Measurements from ENCODE around the gene PPP2R2C. TPM values are rescaled to one million over a fixed set of nuclear protein-coding genes. Genes with fewer than 3 reads are reported as not detected.

Gene PPP2R2C
- total and polyA plus RNA-seq, 2 experiments from 2014 or later = not detected

DNA sequence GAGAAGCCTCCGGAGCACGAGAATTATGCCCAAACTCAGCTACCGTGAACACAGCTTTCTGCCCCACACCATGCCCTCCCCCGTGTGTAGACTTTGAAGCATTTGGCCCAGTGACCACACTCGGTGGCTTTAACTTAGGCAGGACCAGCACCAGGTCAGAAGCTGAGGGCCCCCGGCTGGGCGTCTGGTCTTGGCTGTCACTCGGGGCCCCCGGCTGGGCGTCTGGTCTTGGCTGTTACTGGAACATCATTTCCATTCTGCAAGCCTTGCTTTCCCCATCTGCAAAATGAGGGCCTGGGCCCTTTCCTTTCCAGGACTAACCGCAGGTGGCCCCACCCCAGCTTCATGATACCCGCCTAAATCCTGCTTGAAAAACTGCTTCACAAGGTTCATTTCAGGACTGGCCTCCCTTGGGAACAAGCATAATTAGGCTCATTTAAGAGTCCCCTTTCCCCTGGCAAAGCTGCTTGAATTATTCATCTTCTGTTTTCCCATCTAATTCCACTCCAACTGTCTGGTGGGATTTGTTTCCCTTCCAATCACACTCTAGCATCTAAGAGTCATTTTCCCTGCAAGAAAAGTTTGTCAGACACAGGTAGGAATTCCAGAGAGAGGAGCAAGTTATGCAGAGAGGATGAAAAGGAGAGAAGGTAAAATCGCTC, 120.3 kb downstream of the PPP2R2C start:
- Histone ChIP-seq H3K27me3 (replicated peaks; ENCODE audit: insufficient read depth) (peaks cover 13% of the 10 kb centered on the region; the same call in 1 of the 2 replicates), H3K4me1 (ENCODE audit: insufficient read depth) (no peaks in the 10 kb centered on the region), H3K9ac (no peak overlapping the region), H3K79me2 (ENCODE audit: insufficient read depth) (no peaks in the 10 kb centered on the region), H3K9me3 (ENCODE audit: low read depth) (no peaks in the 10 kb centered on the region), H3K9me2 (ENCODE audit: insufficient read depth) (no peaks in the 10 kb centered on the region), H3F3A (ENCODE audit: insufficient read depth) (no peaks in the 10 kb centered on the region), H3K4me2 (ENCODE audit: unreplicated experiment) (no peak overlapping the region), H3K4me3 (no peak overlapping the region), H3K36me3 (ENCODE audit: low read depth) (no peaks in the 10 kb centered on the region), H2AFZ (no peak overlapping the region), H4K20me1 (ENCODE audit: insufficient read depth) (no peaks in the 10 kb centered on the region), H3K27ac (no peak overlapping the region)
- 51 to 54% methylated on average over 13 of the region's 13 CpGs for WGBS, 2 experiments (ENCODE audit: low coverage in 1 of 2, low lambda C conversion rate in 2 of 2, missing lambda C conversion rate in 2 of 2)
- TF ChIP-seq EZH2phosphoT487 (IDR thresholded peaks at IDR 0.05; ENCODE audit: insufficient read depth, low read depth) = no peak
- no peak for TF ChIP-seq EZH2 (IDR thresholded peaks at IDR 0.05; ENCODE audit: insufficient read depth, poor library complexity, severe bottlenecking)
- DNase-seq = no peak
- in situ Hi-C loops (cut with MboI) = no loop called here

DNA sequence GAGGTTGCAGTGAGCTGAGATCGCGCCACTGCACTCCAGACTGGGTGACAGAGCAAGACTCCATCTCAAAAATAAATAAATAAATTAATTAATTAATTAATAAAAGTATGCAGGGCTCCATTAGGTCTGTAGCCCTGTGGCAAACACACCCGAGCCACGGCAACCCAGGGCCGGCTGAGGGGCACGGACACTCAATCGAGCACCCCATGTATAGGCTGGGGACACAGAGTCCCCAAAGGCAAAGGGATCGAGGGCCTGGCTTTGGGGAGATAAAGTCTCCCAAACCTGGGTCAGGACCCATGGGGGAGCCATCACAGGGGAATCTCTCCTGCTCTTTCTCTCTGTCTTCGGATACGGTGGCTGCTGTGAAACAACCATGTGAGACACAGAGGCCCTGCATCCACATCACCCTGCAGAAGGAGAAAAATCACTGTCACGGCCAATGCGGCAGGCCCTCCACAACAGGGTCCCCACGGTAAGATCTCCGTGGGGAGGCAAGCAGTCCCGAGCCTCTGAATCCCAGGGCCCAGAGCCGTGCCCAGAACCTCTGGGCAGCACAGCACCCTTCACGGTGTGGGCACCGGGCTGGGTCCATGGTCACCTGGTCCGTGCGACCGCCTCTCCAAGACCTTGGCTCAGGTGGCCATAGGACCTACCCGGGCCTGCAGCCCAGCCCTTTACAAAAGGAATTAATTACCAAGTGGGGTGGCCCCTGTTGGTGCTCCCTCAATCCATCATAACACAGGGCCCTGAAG, 121.0 kb downstream of the PPP2R2C start:
- Histone ChIP-seq H3K4me3 (no peak overlapping the region), H3K9me3 (ENCODE audit: low read depth) (no peaks in the 10 kb centered on the region), H3K36me3 (ENCODE audit: low read depth) (no peaks in the 10 kb centered on the region), H3F3A (ENCODE audit: insufficient read depth) (no peaks in the 10 kb centered on the region), H3K4me2 (ENCODE audit: unreplicated experiment) (no peak overlapping the region), H4K20me1 (ENCODE audit: insufficient read depth) (no peaks in the 10 kb centered on the region), H2AFZ (no peak overlapping the region), H3K9ac (no peak overlapping the region), H3K27ac (no peak overlapping the region), H3K9me2 (ENCODE audit: insufficient read depth) (no peaks in the 10 kb centered on the region), H3K79me2 (ENCODE audit: insufficient read depth) (no peaks in the 10 kb centered on the region), H3K4me1 (ENCODE audit: insufficient read depth) (no peaks in the 10 kb centered on the region), H3K27me3 (replicated peaks; ENCODE audit: insufficient read depth) (peaks cover 13% of the 10 kb centered on the region; the same call in 1 of the 2 replicates)
- 68 to 70% methylated on average over 22 of the region's 22 CpGs for WGBS, 2 experiments (ENCODE audit: low coverage in 1 of 2, low lambda C conversion rate in 2 of 2, missing lambda C conversion rate in 2 of 2)
- in situ Hi-C loops (cut with MboI) = no loop called here
- TF ChIP-seq EZH2phosphoT487 (IDR thresholded peaks at IDR 0.05; ENCODE audit: insufficient read depth, low read depth) = no peak
- DNase-seq = no peak

DNA sequence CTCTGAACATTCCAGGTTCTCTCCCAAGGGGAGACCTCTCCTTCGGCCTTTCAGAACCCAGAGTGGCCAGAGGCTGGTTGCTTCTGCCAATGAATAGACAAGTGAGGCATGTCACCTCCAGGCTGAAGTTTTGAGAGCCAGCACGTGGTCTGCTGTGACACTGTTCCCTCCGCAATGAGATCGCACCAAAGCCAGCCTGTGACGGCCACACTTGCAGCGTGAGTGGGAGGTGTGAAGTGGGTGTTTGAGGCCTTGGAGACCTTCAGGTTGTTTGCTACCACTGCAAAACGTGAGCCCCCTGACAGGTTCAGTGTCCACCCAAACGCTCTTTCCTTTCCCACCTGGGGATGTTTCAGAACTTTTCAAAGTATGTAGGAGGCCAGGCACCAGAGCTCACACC, 121.8 kb downstream of the PPP2R2C start:
- Histone ChIP-seq H2AFZ (no peak overlapping the region), H4K20me1 (ENCODE audit: insufficient read depth) (no peaks in the 10 kb centered on the region), H3K9ac (no peak overlapping the region), H3K27ac (no peak overlapping the region), H3K79me2 (ENCODE audit: insufficient read depth) (no peaks in the 10 kb centered on the region), H3K27me3 (replicated peaks; ENCODE audit: insufficient read depth) (peaks cover 13% of the 10 kb centered on the region; the same call in 1 of the 2 replicates), H3K4me1 (ENCODE audit: insufficient read depth) (no peaks in the 10 kb centered on the region), H3K9me3 (ENCODE audit: low read depth) (no peaks in the 10 kb centered on the region), H3K4me3 (no peak overlapping the region), H3K4me2 (ENCODE audit: unreplicated experiment) (no peak overlapping the region), H3K36me3 (ENCODE audit: low read depth) (no peaks in the 10 kb centered on the region), H3F3A (ENCODE audit: insufficient read depth) (no peaks in the 10 kb centered on the region), H3K9me2 (ENCODE audit: insufficient read depth) (no peaks in the 10 kb centered on the region)
- 47 to 48% methylated on average over 8 of the region's 8 CpGs for WGBS, 2 experiments (ENCODE audit: low coverage in 1 of 2, low lambda C conversion rate in 2 of 2, missing lambda C conversion rate in 2 of 2)
- in situ Hi-C loops (cut with MboI) = no loop called here
- no peak for DNase-seq
- TF ChIP-seq EZH2 (IDR thresholded peaks at IDR 0.05; ENCODE audit: insufficient read depth, poor library complexity, severe bottlenecking) (no peak), EZH2phosphoT487 (IDR thresholded peaks at IDR 0.05; ENCODE audit: insufficient read depth, low read depth) (no peak)

DNA sequence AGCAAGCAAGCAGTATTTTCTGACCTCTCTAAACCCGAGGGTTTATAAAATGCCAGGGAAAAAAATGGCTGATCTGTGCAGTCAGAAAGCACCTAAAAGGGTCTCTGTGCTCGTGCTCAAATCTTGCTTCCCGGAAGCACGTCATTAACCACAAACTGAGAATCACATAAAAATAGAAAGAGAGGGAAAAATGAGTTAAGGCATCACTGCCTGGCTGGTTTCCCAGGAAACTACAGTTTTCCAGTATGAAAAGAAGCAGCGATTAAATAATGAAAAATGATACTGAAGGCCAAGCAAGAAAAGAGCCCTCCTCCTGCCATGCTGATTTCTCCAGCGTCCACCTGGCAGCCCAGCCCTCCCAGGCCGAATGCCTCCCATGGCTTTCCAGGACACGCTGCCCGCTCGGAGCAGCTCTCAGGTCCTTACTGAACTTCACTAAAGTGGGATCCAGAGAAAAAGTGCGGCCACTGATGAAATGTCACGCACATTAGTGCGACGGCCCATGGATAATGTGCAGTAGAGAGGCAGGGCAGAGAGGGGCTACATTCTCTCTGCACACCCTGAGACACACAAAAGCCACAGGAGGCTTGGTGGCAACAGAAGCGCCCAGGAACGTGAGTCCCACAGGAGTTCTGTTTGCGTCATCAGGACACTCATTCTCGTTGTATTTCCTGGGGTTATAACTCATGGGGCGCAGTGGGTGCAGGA, 122.4 kb downstream of the PPP2R2C start:
- WGBS, 2 experiments (ENCODE audit: low coverage in 1 of 2, low lambda C conversion rate in 2 of 2, missing lambda C conversion rate in 2 of 2) = 46 to 57% methylated on average over 17 to 19 of the region's 19 CpGs
- Histone ChIP-seq H3F3A (ENCODE audit: insufficient read depth) (no peaks in the 10 kb centered on the region), H3K9me2 (ENCODE audit: insufficient read depth) (no peaks in the 10 kb centered on the region), H3K9me3 (ENCODE audit: low read depth) (no peaks in the 10 kb centered on the region), H3K36me3 (ENCODE audit: low read depth) (no peaks in the 10 kb centered on the region), H3K27me3 (replicated peaks; ENCODE audit: insufficient read depth) (peaks cover 10% of the 10 kb centered on the region; the same call in 1 of the 2 replicates), H2AFZ (no peak overlapping the region), H3K79me2 (ENCODE audit: insufficient read depth) (no peaks in the 10 kb centered on the region), H4K20me1 (ENCODE audit: insufficient read depth) (no peaks in the 10 kb centered on the region), H3K4me3 (no peak overlapping the region), H3K4me1 (ENCODE audit: insufficient read depth) (no peaks in the 10 kb centered on the region), H3K27ac (no peak overlapping the region), H3K9ac (no peak overlapping the region), H3K4me2 (ENCODE audit: unreplicated experiment) (no peak overlapping the region)
- TF ChIP-seq EZH2 (IDR thresholded peaks at IDR 0.05; ENCODE audit: insufficient read depth, poor library complexity, severe bottlenecking) (no peak), EZH2phosphoT487 (IDR thresholded peaks at IDR 0.05; ENCODE audit: insufficient read depth, low read depth) (no peak)
- in situ Hi-C loops (cut with MboI) = no loop called here
- DNase-seq = no peak
